SU-DHL-6 (cell line): ENCODE measurements around the gene CLDN12.

Experiments
- EZH2phosphoT487 ChIP-seq: fragments of 200-600 bp; sonication (generic), shearing (Covaris generic); conservative IDR thresholded peaks from 2 replicates; pipeline ENCODE4 v1.6.1; 2018; ENCODE audit warnings: mild to moderate bottlenecking, antibody characterized with exemption, low read length, moderate library complexity, mixed read lengths
- TF ChIP-seq, protein P1 (sequence below): fragments of 200-600 bp; sonication (generic); IDR thresholded peaks from one replicate; pipeline ENCODE4 v1.5.1; 2017; ENCODE audit warnings: antibody characterized with exemption, mild to moderate bottlenecking, low read length, moderate library complexity; ENCODE audit not compliant: insufficient read depth, poor library complexity, severe bottlenecking

DNA sequence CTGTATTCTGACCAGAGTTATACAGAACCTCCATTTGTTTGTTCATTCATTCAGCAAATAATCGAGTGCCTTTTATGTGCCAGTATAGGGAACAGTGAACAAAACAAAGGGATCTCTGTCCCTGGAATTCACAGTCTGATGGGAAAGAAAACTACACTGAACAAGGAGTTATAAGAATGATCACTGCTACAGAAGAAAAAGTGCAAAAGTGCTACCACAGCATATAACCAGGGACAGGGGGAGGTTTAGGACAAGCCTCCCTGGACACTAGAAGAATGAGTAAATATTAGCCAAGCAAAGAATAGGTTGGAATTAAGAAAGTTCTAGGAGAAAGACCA, 4.2 kb downstream of the CLDN12 start:
- TF ChIP-seq, protein P1, sequence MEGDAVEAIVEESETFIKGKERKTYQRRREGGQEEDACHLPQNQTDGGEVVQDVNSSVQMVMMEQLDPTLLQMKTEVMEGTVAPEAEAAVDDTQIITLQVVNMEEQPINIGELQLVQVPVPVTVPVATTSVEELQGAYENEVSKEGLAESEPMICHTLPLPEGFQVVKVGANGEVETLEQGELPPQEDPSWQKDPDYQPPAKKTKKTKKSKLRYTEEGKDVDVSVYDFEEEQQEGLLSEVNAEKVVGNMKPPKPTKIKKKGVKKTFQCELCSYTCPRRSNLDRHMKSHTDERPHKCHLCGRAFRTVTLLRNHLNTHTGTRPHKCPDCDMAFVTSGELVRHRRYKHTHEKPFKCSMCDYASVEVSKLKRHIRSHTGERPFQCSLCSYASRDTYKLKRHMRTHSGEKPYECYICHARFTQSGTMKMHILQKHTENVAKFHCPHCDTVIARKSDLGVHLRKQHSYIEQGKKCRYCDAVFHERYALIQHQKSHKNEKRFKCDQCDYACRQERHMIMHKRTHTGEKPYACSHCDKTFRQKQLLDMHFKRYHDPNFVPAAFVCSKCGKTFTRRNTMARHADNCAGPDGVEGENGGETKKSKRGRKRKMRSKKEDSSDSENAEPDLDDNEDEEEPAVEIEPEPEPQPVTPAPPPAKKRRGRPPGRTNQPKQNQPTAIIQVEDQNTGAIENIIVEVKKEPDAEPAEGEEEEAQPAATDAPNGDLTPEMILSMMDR: no peak
- TF ChIP-seq EZH2phosphoT487: no peak
